GM18502 (cell line): ENCODE measurements around the gene DENND11.

Experiments
- ATAC-seq: cut with Tn5 transposase; IDR thresholded peaks from one replicate; pipeline ENCODE4 v1.9.1; 2021; ENCODE audit warnings: mild to moderate bottlenecking; ENCODE audit not compliant: unreplicated experiment, poor library complexity

The DENND11 gene

GRCh38 chr7:141702047-141702567, at the start of gene DENND11:
TSS of gene DENND11 (minus strand) at chr7:141702166. CDS start at chr7:141702153, 13 bp downstream.
- ATAC-seq, result peak; percentile 82

- ATAC-seq, result no peak
These were observed 46.4 kb upstream of the DENND11 start for GRCh38 chr7:141748396-141748795.

GRCh38 chr7:141744131-141744530, 42.2 kb upstream of the DENND11 start:
- ATAC-seq, result no peak

DNA sequence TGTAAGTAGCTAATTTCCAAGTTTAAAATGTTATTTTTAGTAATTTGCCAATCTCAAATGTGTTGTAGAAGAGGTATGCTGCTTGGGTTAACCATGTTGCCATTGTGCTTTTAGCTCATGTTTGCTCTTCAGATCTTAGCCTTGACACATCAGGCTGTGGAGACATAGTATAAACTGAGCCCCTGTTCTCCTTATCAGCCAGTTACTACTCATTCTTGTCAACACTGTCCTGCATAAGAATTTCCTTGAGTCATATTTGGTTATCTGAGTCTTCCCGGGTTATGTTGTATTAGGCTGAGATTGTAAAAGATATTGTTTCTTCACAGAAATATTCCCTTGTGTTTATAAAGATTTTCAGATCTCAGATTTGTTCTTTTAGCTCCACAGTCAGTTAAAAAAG, 40.3 kb upstream of the DENND11 start:
- ATAC-seq, result no peak

DNA sequence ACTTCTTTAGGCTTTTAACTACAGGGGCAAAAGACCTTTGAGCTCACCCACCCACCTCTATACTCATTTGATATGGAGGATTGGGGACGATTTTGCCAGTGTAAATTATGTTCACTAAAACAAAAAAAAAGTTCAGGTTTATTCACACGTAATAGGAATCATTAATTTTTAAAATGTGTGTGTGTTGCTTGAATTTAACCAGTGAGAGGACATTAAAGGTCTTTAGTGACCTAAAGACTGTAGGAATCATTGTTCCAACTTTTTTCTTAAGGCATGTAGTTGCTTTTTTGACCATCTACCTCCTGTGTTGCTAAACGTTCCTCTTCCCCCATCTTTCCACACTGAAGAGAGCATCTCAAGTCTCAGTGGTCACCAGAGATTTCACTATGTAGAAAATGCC, 37.3 kb upstream of the DENND11 start:
- no peak for ATAC-seq

GRCh38 chr7:141738592-141739013, 36.6 kb upstream of the DENND11 start:
- no peak for ATAC-seq

DNA sequence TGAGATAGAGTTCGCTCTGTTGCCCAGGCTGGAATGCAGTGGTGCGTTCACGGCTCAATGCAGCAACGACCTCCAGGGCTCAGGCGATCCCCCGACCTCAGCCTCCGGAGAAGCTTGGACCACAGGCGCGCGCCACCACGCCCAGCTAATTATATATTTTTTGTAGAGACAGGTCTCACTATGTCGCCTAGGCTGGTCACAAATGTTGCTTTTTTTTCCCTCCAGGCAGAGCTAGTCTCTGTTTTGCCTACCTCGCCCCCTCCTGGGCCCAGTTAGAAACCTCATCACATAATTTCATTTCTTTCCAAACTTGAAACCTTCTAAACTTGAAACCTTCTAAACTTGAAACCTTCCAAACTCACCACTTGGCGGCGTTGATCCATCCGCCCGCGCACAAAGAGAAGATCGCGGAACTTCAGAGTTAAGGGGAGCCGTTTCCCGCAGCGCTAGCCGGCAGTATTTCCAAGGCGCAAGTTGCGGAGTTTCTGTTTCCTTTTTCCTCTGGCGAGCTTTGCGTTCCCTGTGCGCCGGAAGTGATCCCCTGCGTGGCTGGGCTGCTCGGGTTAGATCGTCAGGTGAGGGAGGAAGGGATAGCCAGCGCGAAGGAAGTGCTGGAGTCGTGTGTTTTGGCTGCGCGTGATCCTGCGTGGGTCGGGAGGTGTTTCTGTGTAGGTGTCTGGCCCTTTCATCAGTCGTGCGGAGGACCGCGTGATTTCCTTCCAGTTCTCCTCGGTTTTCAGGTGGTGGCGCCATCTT, 36.0 kb upstream of the DENND11 start, which contains the start of gene SSBP1:
TSS of gene SSBP1 (plus strand) at position 523 of the 756 bp plus-strand sequence. CDS start 809 bp downstream, outside the sequence.
- ATAC-seq, result peak; percentile 89

DNA sequence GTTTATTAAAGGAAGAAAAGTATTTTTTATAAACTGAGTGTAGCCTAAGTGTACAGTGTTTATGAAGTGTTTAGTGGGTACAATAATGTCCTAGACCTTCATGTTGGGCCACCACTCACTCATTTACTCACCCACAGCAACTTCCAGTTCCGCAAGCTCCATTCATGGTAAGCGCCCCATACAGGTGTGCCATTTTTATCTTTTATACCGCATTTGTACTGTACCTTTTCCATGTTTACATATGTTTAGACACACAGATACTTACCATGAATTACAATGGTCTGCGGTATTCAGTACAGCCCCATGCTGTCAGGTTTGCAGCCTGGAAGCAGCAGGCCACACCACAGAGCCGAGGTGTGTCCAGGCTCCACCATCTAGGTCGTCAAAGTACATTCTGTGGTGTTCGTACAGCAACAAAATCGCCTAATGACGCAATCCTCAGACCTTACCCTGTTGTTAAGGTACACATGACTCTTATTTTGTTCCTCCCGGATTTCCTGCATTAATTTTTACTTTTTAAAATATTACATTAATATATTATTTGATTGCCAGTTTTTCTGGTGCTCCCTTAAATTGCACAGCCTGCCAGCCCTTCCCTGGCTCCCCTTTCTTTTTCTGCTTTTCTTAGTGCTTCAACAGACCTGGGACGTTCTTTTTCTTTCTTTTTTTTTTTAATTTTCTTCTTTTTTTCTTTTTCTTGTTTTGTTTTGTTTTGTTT, 35.3 kb upstream of the DENND11 start:
- ATAC-seq, result no peak

DNA sequence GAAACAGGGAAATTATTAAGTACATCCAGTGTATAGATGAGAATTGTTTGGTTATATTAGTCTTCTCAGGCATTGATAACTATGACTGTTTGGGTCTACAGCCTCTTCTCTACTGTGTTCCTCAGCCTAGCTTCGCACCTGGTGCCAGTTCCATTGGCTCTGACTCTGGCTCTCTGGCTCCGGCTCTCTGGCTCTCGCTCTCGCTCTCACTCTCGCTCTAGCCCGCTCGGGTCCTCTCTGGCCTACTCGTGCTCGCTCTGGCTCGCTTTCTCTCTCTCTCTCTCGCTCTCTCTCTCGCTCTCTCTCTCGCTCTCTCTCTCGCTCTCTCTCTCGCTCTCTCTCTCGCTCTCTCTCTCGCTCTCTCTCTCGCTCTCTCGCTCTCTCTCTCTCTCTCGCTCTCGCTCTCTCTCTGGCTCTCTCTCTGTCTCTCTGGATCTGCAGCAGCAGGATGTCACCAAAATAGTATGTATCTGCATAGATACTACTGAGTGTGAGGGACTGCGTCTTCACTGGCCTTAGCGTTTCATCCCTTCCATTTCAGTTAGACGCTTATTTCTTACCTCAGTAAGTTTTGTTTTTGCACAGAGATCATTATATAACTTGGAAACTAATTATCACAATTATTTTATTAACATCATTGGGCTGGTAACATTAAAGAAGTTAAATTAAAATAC, 29.6 kb upstream of the DENND11 start:
- ATAC-seq, result no peak

DNA sequence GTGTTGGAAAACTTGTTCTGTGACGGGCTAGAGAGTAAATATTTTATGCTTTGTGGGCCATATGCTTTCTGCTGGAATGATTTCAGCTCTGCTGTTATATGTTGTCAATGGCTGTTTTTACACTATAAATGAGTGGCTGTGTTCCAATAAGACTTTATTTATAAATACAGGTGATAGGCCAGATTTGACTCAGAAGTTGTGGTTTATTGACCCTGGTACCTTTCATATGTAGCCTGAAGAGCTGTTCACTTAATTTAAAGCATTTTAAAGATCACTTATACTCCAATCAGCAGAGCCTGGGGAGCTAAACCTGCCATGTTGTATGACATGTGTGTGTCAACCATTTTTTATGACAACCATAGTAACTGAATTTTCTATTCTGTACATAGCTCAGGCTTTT, 27.1 kb upstream of the DENND11 start:
- ATAC-seq, result no peak

- ATAC-seq, result no peak
These were observed 20.6 kb upstream of the DENND11 start for GRCh38 chr7:141722529-141722928.

GRCh38 chr7:141717450-141717849, 15.5 kb upstream of the DENND11 start:
- no peak for ATAC-seq

DNA sequence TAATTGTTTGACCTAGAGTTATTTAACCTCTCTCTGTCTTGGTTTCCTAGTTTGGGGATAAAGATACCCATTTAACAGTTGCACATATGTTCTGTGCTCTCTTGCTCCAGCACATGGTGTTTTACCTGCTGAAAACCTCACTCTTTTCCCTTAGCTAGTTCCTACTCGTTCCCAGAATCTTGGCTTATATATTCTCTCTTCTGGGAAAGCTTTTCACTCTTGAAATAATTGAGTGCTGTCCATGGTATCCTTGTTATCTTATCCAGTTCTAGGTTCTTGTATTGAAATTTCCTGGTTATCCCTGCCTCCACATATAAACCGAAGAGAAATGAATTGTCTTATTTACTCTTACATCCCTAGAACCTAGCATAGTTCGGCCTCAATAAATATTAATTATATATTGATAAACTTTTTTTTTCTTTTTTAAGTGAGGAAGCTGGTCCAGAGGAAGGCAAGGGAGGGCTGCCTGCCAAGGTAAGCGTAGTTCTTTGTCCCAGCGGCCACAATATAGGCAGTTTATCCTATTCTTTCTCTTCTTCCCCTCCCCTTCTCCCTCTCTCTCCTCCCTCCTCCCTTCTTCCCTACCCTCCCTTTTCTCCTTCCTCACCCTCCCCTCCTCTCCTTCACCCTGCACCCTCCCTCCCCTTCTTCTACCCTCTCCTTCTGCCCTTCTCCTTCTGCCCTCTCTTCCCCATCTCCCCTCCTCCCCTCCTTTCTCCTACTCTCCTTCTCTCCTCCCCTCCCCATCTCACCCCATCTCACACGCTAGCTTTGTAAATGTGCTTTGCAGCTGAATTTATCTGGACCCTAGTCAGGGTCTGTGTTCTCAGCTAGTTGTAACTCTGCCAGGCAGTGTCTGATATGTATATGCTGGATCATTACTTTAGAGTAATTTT, 14.1 kb upstream of the DENND11 start:
- ATAC-seq, result no peak

DNA sequence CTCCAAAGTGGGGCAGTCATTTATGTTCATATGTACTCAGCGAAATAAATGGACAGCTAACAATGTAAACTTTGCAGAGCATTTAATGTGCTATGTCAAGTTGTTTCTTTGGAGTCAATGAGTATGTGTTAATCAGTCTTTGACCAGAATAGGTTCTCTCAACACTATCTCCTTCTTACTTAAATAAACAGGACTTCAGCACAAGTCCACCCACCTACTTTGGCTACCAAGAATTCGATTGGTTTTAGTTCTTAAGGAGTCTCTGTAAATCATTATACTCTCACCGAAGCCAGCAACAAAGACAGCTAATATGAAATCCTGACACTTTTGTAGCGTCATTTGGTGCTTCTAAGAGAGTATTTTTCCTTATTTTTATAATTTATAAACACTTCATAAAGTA, 13.1 kb upstream of the DENND11 start:
- no peak for ATAC-seq

GRCh38 chr7:141714571-141714970, 12.6 kb upstream of the DENND11 start:
- no peak for ATAC-seq

DNA sequence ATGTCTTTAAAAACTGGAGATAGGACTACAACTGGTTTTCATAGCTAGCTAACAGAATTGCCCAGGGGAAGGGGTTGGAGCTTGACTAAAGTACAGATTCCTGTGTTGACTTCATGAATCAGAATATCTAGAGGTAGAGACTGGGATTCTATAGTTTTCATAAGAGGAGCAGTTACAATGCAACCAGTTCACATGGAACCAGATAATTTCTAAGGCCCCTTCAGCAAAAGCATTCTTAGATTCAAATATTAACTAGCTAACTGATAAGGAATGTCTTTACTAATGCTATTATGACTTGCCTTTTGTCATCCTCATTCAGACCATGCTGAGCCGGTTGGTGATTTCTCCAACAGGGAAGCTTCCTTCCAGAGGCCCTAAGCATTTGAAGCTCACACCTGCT, 11.9 kb upstream of the DENND11 start:
- ATAC-seq, result no peak

- no peak for ATAC-seq
These were observed 10.8 kb upstream of the DENND11 start for GRCh38 chr7:141712603-141713255.

DNA sequence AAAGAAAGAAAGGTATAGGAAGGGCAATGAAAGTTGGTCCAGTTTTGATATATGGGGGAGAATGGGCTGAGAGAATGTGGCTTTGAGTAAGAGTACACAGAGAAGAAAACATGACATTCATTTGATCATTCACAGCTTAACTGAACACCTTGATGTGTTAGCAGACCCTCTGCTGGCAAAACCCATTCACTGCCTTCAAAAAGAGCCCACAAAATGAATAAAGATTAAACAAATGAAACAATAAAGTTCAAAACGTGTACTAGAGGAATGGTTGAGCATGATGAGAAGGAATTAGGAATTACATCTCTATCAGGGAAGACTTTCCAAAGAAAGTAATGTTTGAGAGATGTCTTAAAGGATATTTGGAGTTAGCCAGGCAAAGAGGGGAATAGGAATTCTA, 8.3 kb upstream of the DENND11 start:
- ATAC-seq, result no peak

DNA sequence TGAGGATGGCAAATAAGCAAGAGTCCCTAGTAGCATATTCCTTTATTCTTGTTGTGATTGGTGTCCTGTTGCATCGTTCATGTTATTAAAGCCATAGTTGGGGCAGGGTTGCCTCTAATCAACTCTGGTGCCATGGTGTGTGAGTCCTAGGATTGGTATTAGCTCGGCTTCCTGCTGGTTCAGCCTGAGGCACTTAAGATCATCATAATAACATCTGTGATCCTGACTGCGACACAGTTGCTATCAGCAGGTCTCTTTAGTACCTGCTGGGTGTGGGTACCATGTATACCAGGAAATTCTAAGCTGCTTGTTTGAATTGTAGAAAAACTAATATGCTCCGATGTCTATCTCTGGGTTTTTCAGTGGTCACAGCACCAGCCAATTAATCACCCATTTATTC, 7.8 kb upstream of the DENND11 start:
- no peak for ATAC-seq
